ENCODE measurements around the gene ARL15.
A peak's percentile ranks its signal among the peaks of the same experiment; 100 is the strongest.

Gene ARL15

GRCh38 chr5:54234304-54234933, 76.0 kb downstream of the ARL15 start:
- H3K27ac ChIP-seq, result no peak overlapping the region
- peaks cover 0 to 11% (median 0%) of the 10 kb centered on the region in 11 experiments; a peak in 8 of 22 replicates for H3K9me3 ChIP-seq (replicated peaks in 1 of 11)
- H3K4me3 ChIP-seq, result no peak overlapping the region
- H3K4me2 ChIP-seq, result no peak overlapping the region
- TF ChIP-seq Cebpa-rat (IDR thresholded peaks at IDR 0.05), result no peak
- H3K4me1 ChIP-seq, result peaks cover 0 to 10% (median 7%) of the 10 kb centered on the region in 10 experiments; a peak in 16 of 20 replicates
- H3K27me3 ChIP-seq, result no peaks in the 10 kb centered on the region
- H4K20me1 ChIP-seq, result peaks cover 33 to 84% (median 43%) of the 10 kb centered on the region in 11 experiments; a peak in 20 of 22 replicates
- no peak overlapping the region for H3K9ac ChIP-seq
- no peaks in the 10 kb centered on the region for H3K36me3 ChIP-seq

GRCh38 chr5:54230936-54231685, 79.3 kb downstream of the ARL15 start:
- no peak for TF ChIP-seq Cebpa-rat (IDR thresholded peaks at IDR 0.05)
- peaks cover 42 to 83% (median 58%) of the 10 kb centered on the region in 11 experiments; a peak in 20 of 22 replicates for H4K20me1 ChIP-seq
- 0 out of 22 replicates have a peak overlapping the region, but pooled peaks of 1 of the 11 experiments have one; percentile 2 for H3K4me2 ChIP-seq

GRCh38 chr5:54229041-54229780, 81.2 kb downstream of the ARL15 start:
- Histone ChIP-seq H3K4me3 (no peak overlapping the region), H3K27ac (no peak overlapping the region), H3K4me2 (peak overlapping the region in 8 of 11 experiments; percentile 28 to 67 (median 58); a peak in 16 of 22 replicates), H3K27me3 (no peaks in the 10 kb centered on the region), H3K9ac (no peak overlapping the region), H3K4me1 (peaks cover 11 to 23% (median 17%) of the 10 kb centered on the region in 10 experiments; a peak in 19 of 20 replicates), H4K20me1 (peaks cover 39 to 76% (median 53%) of the 10 kb centered on the region in 11 experiments; a peak in 20 of 22 replicates), H3K9me3 (replicated peaks in 1 of 11) (peaks cover 0 to 10% (median 0%) of the 10 kb centered on the region in 11 experiments; a peak in 4 of 22 replicates), H3K36me3 (no peaks in the 10 kb centered on the region; a peak in 1 of 22 replicates)
- TF ChIP-seq Cebpa-rat (IDR thresholded peaks at IDR 0.05), result no peak

More at GRCh38 chr5:54230936-54231685, 79.3 kb downstream of the ARL15 start:
- Histone ChIP-seq H3K4me1 (peaks cover 8 to 23% (median 17%) of the 10 kb centered on the region in 10 experiments; a peak in 19 of 20 replicates), H3K27me3 (no peaks in the 10 kb centered on the region), H3K36me3 (no peaks in the 10 kb centered on the region), H3K4me3 (no peak overlapping the region), H3K9me3 (replicated peaks in 1 of 11) (peaks cover 0 to 1% (median 0%) of the 10 kb centered on the region in 11 experiments; a peak in 2 of 22 replicates), H3K9ac (no peak overlapping the region), H3K27ac (no peak overlapping the region)

GRCh38 chr5:54227759-54228158, 82.6 kb downstream of the ARL15 start:
- H3K27ac ChIP-seq, result no peak overlapping the region
- no peaks in the 10 kb centered on the region for H3K27me3 ChIP-seq
- H3K4me3 ChIP-seq, result no peak overlapping the region
- no peaks in the 10 kb centered on the region; a peak in 1 of 22 replicates for H3K36me3 ChIP-seq
- peaks cover 0 to 10% (median 0%) of the 10 kb centered on the region in 11 experiments; a peak in 4 of 22 replicates for H3K9me3 ChIP-seq (replicated peaks in 1 of 11)
- peaks cover 41 to 74% (median 52%) of the 10 kb centered on the region in 11 experiments; a peak in 20 of 22 replicates for H4K20me1 ChIP-seq
- no peak for TF ChIP-seq Cebpa-rat (IDR thresholded peaks at IDR 0.05)
- peaks cover 14 to 24% (median 18%) of the 10 kb centered on the region in 10 experiments; a peak in 19 of 20 replicates for H3K4me1 ChIP-seq
- H3K9ac ChIP-seq, result no peak overlapping the region
- H3K4me2 ChIP-seq, result no peak overlapping the region

- Histone ChIP-seq H3K9me3 (replicated peaks in 1 of 11) (peaks cover 0 to 10% (median 0%) of the 10 kb centered on the region in 11 experiments; a peak in 4 of 22 replicates), H3K27ac (no peak overlapping the region), H3K9ac (no peak overlapping the region), H4K20me1 (peaks cover 35 to 74% (median 49%) of the 10 kb centered on the region in 11 experiments; a peak in 20 of 22 replicates), H3K4me2 (peak overlapping the region in 5 of 11 experiments; percentile 1 to 25 (median 6); a peak in 4 of 22 replicates), H3K4me1 (peaks cover 14 to 24% (median 18%) of the 10 kb centered on the region in 10 experiments; a peak in 19 of 20 replicates), H3K4me3 (no peak overlapping the region), H3K27me3 (no peaks in the 10 kb centered on the region), H3K36me3 (no peaks in the 10 kb centered on the region; a peak in 1 of 22 replicates)
- no peak for TF ChIP-seq Cebpa-rat (IDR thresholded peaks at IDR 0.05)
These were observed 83.3 kb downstream of the ARL15 start for GRCh38 chr5:54227109-54227508.

- no peak for TF ChIP-seq Cebpa-rat (IDR thresholded peaks at IDR 0.05)
- Histone ChIP-seq H3K9me3 (replicated peaks in 1 of 11) (peaks cover 0 to 10% (median 0%) of the 10 kb centered on the region in 11 experiments; a peak in 4 of 22 replicates), H3K4me1 (peaks cover 14 to 24% (median 18%) of the 10 kb centered on the region in 10 experiments; a peak in 19 of 20 replicates), H3K4me3 (no peak overlapping the region), H3K27ac (no peak overlapping the region), H4K20me1 (peaks cover 26 to 72% (median 42%) of the 10 kb centered on the region in 11 experiments; a peak in 20 of 22 replicates), H3K9ac (no peak overlapping the region), H3K4me2 (peak overlapping the region in 2 of 11 experiments; percentile 24 to 28; a peak in 3 of 22 replicates), H3K36me3 (no peaks in the 10 kb centered on the region; a peak in 1 of 22 replicates), H3K27me3 (no peaks in the 10 kb centered on the region)
These were observed 84.2 kb downstream of the ARL15 start for GRCh38 chr5:54226215-54226614.

GRCh38 chr5:54224103-54224826, 86.1 kb downstream of the ARL15 start:
- TF ChIP-seq Cebpa-rat (IDR thresholded peaks at IDR 0.05), result no peak

More at GRCh38 chr5:54224103-54224826, 86.1 kb downstream of the ARL15 start:
- Histone ChIP-seq H3K36me3 (no peaks in the 10 kb centered on the region; a peak in 1 of 22 replicates), H3K4me1 (peaks cover 6 to 19% (median 11%) of the 10 kb centered on the region in 10 experiments; a peak in 17 of 20 replicates), H3K27ac (no peak overlapping the region), H3K9ac (no peak overlapping the region), H3K4me2 (no peak overlapping the region), H4K20me1 (peaks cover 14 to 67% (median 40%) of the 10 kb centered on the region in 11 experiments; a peak in 16 of 22 replicates), H3K4me3 (no peak overlapping the region), H3K27me3 (no peaks in the 10 kb centered on the region), H3K9me3 (replicated peaks in 1 of 11) (peaks cover 0 to 10% (median 0%) of the 10 kb centered on the region in 11 experiments; a peak in 4 of 22 replicates)
